MCF 10A (cell line): ENCODE results near the gene NAA60. TPM values are rescaled to one million over a fixed set of nuclear protein-coding genes. Genes with fewer than 3 reads are reported as not detected.

Source experiments
- BruUV-seq: library from RNA; stranded (reverse); fragments of 400-500 nt; replicated peaks from 2 replicates; lab custom pipeline; 2021; lab: Mats Ljungman, UMichigan
- CTCF ChIA-PET: fragments of 300-600 bp; sonication (Branson Sonifier 250); formaldehyde crosslinking; extraction: SDS; loops from one replicate; lab custom pipeline; 2021; ENCODE audit warnings: antibody characterized with exemption, inconsistent platforms; lab: Yijun Ruan, JAX
- POLR2A ChIA-PET: fragments of 300-600, 350-650 bp; sonication (Branson Sonifier 250); formaldehyde crosslinking; extraction: SDS; loops from one replicate; lab custom pipeline; 2020; ENCODE audit warnings: antibody characterized with exemption, inconsistent platforms; lab: Yijun Ruan, JAX
- DNase-seq: peaks from one replicate; pipeline ENCODE4 v3.0.0-alpha.2; 2018; ENCODE audit not compliant: unreplicated experiment
- H3K27ac Mint-ChIP-seq: one replicate; pipeline ENCODE4 v1.8.0; 2022; ENCODE audit warnings: mild to moderate bottlenecking, low read depth, mixed read lengths; ENCODE audit not compliant: unreplicated experiment
- H3K27me3 Mint-ChIP-seq: one replicate; pipeline ENCODE4 v1.8.0; 2022; ENCODE audit warnings: mixed read lengths; ENCODE audit not compliant: insufficient read depth, unreplicated experiment
- H3K36me3 Mint-ChIP-seq: one replicate; pipeline ENCODE4 v1.8.0; 2022; ENCODE audit warnings: mild to moderate bottlenecking, moderate library complexity, mixed read lengths; ENCODE audit not compliant: insufficient read depth, unreplicated experiment
- H3K4me1 Mint-ChIP-seq: one replicate; pipeline ENCODE4 v1.8.0; 2022; ENCODE audit warnings: mixed read lengths; ENCODE audit not compliant: insufficient read depth, unreplicated experiment
- H3K4me3 Mint-ChIP-seq: one replicate; pipeline ENCODE4 v1.8.0; 2022; ENCODE audit warnings: mild to moderate bottlenecking, moderate library complexity, mixed read lengths; ENCODE audit not compliant: unreplicated experiment
- H3K9me3 Mint-ChIP-seq: one replicate; pipeline ENCODE4 v1.8.0; 2022; ENCODE audit warnings: mixed read lengths; ENCODE audit not compliant: unreplicated experiment
- CTCF ChIP-seq: fragments of 200-600 bp; IDR thresholded peaks from one replicate; pipeline ENCODE4 v1.8.0; 2022; ENCODE audit warnings: antibody characterized with exemption, mild to moderate bottlenecking; ENCODE audit not compliant: unreplicated experiment
- intact Hi-C: fragments of 100-400 bp; cut with micrococcal nuclease; formaldehyde crosslinking; loops from 2 replicates; pipeline ENCODE4 v1.14.1; 2022
- total RNA-seq: library from RNA; stranded (reverse); gene quantifications from 2 replicates; pipeline ENCODE4 v1.2.3, GENCODE V29; 2022

NAA60 gene
- total RNA-seq, 1 experiment from 2014 or later, result 38.6 TPM

GRCh38 chr16:3401719-3402397 is 41.6 kb upstream of the NAA60 start:
- H3K27ac Mint-ChIP-seq, result peak overlapping the region; percentile 91
- no peaks in the 10 kb centered on the region for H3K27me3 Mint-ChIP-seq
- no peak for DNase-seq
- peaks cover 57% of the 10 kb centered on the region for H3K36me3 Mint-ChIP-seq
- H3K4me3 Mint-ChIP-seq, result peak overlapping the region; percentile 92
- peaks cover 6% of the 10 kb centered on the region for H3K4me1 Mint-ChIP-seq
- TF ChIP-seq CTCF, result no peak
- ChIA-PET POLR2A (interaction anchor here (0.8 to 4.2 kb wide), 13 partner anchors 10 to 268 kb away, joined by 3 to 53 read pairs (median 6); partner anchors contain the start of genes NAA60, TIGD7, ZNF213 and ZNF263), CTCF (interaction anchor here (0.6 to 1.1 kb wide), 3 partner anchors 17 to 165 kb away, joined by 3 to 4 read pairs (median 3); no protein-coding TSS in a partner anchor)
- intact Hi-C loops, result loop anchor here (2.0 kb wide), 2 partner anchors 57 to 219 kb away; no protein-coding TSS in a partner anchor
- BruUV-seq, result no TSS peak
- H3K9me3 Mint-ChIP-seq, result peaks cover 26% of the 10 kb centered on the region

- Mint-ChIP-seq H3K9me3 (peaks cover 18% of the 10 kb centered on the region), H3K4me3 (no peak overlapping the region), H3K27me3 (no peaks in the 10 kb centered on the region), H3K4me1 (no peaks in the 10 kb centered on the region), H3K27ac (no peak overlapping the region), H3K36me3 (peaks cover 51% of the 10 kb centered on the region)
- intact Hi-C loops, result no loop called here
- ChIA-PET CTCF (interaction anchor here (0.7 kb wide), 1 partner anchor 34 kb away, joined by 3 read pairs; no protein-coding TSS in a partner anchor), POLR2A (interaction anchor here (0.7 to 2.6 kb wide), 3 partner anchors 8 to 36 kb away, joined by 3 to 10 read pairs (median 4); partner anchors contain the start of genes ZNF174 and ZSCAN32)
- no TSS peak for BruUV-seq
- no peak for TF ChIP-seq CTCF
- DNase-seq, result no peak
Measured at GRCh38 chr16:3408561-3409197, 34.8 kb upstream of the NAA60 start.

- intact Hi-C loops, result no loop called here
- Mint-ChIP-seq H3K9me3 (no peaks in the 10 kb centered on the region), H3K27me3 (no peaks in the 10 kb centered on the region), H3K4me1 (no peaks in the 10 kb centered on the region), H3K27ac (no peak overlapping the region), H3K36me3 (peaks cover 5% of the 10 kb centered on the region), H3K4me3 (no peak overlapping the region)
- ChIA-PET POLR2A (no interaction called here), CTCF (interaction anchor here (0.6 kb wide), 1 partner anchor 60 kb away, joined by 3 read pairs; no protein-coding TSS in a partner anchor)
- TF ChIP-seq CTCF, result no peak
- no peak for DNase-seq
- no TSS peak for BruUV-seq
Measured at GRCh38 chr16:3413730-3414379, 29.6 kb upstream of the NAA60 start.
